IMR-90 (cell line): ENCODE data around the gene ADGRA3. TPM values are rescaled to one million over a fixed set of nuclear protein-coding genes. Genes with fewer than 3 reads are reported as not detected.

Source experiments
- ATAC-seq: fragments of 200-7000 bp; cut with Tn5 transposase; 2 replicates; pipeline ENCODE4 v1.9.1; 2020; ENCODE audit warnings: low read depth, mild to moderate bottlenecking, moderate library complexity
- BruUV-seq: library from RNA; stranded (reverse); fragments of 400-500 nt; replicated peaks from 2 replicates; lab custom pipeline; 2021; lab: Mats Ljungman, UMichigan
- CTCF ChIA-PET: fragments of 300-600 bp; formaldehyde crosslinking; extraction: SDS; loops from one replicate; lab custom pipeline; 2021; ENCODE audit warnings: antibody characterized with exemption; lab: Yijun Ruan, JAX
- POLR2A ChIA-PET: fragments of 300-600 bp; sonication (Branson Sonifier 250); formaldehyde crosslinking; loops from one replicate; lab custom pipeline; 2022; ENCODE audit warnings: antibody characterized with exemption; ENCODE audit not compliant: unreplicated experiment; lab: Charles Lee
- DNase-seq: peaks from one replicate; pipeline ENCODE4 v3.0.0; 2013
- H2AFZ ChIP-seq: replicated peaks from 2 replicates; pipeline ENCODE3; 2013; ENCODE audit warnings: low read length, mild to moderate bottlenecking; ENCODE audit not compliant: poor library complexity
- H2AK5ac ChIP-seq: 2 replicates; pipeline ENCODE4 v1.6.1; 2013; ENCODE audit warnings: low read depth, low read length, inconsistent platforms
- H2AK9ac ChIP-seq: replicated peaks from 2 replicates; pipeline ENCODE3; 2013; ENCODE audit warnings: mild to moderate bottlenecking, low read depth, low read length, moderate library complexity; ENCODE audit not compliant: poor library complexity
- H2BK120ac ChIP-seq: 2 replicates; pipeline ENCODE4 v1.6.1; 2013; ENCODE audit warnings: low read depth, low read length, inconsistent platforms
- H2BK15ac ChIP-seq: 3 replicates; pipeline ENCODE4 v1.6.1; 2013; ENCODE audit warnings: low read depth, low read length, inconsistent platforms
- H2BK20ac ChIP-seq: 2 replicates; pipeline ENCODE4 v1.6.1; 2013; ENCODE audit warnings: low read depth, mild to moderate bottlenecking, inconsistent platforms, low read length, moderate library complexity
- H2BK5ac ChIP-seq: 2 replicates; pipeline ENCODE4 v1.6.1; 2013; ENCODE audit warnings: mild to moderate bottlenecking, low read depth, low read length, inconsistent platforms; ENCODE audit not compliant: poor library complexity, severe bottlenecking
- H3K14ac ChIP-seq: replicated peaks from 2 replicates; pipeline ENCODE4 v1.6.1; 2013; ENCODE audit warnings: low read depth, low read length, inconsistent platforms
- H3K18ac ChIP-seq: 2 replicates; pipeline ENCODE4 v1.6.1; 2013; ENCODE audit warnings: low read depth, low read length, control low read depth
- H3K23ac ChIP-seq: 2 replicates; pipeline ENCODE4 v1.6.1; 2013; ENCODE audit warnings: low read depth, low read length, inconsistent platforms
- H3K27ac ChIP-seq: 2 replicates; pipeline ENCODE4 v1.5.1; 2013; ENCODE audit warnings: mild to moderate bottlenecking, control low read depth, low read length; ENCODE audit not compliant: insufficient read depth
- H3K27me3 ChIP-seq: 2 replicates; pipeline ENCODE4 v1.6.1; 2013; ENCODE audit warnings: low read length; ENCODE audit not compliant: control insufficient read depth, insufficient read depth
- H3K36me3 ChIP-seq: 2 replicates; pipeline ENCODE4 v1.6.1; 2013; ENCODE audit warnings: low read length, mixed read lengths; ENCODE audit not compliant: control insufficient read depth, insufficient read depth
- H3K4ac ChIP-seq: 2 replicates; pipeline ENCODE4 v1.6.1; 2013; ENCODE audit warnings: low read depth, low read length, inconsistent platforms
- H3K4me1 ChIP-seq: 2 replicates; pipeline ENCODE4 v1.6.1; 2013; ENCODE audit warnings: low read length, mixed read lengths; ENCODE audit not compliant: control insufficient read depth, insufficient read depth
- H3K4me2 ChIP-seq: 2 replicates; pipeline ENCODE4 v1.6.1; 2013; ENCODE audit warnings: low read depth, mild to moderate bottlenecking, control low read depth, low read length, moderate library complexity
- H3K4me3 ChIP-seq: 2 replicates; pipeline ENCODE4 v1.5.1; 2013; ENCODE audit warnings: low read depth, mild to moderate bottlenecking, control low read depth, low read length, moderate library complexity; ENCODE audit not compliant: insufficient read depth
- H3K56ac ChIP-seq: 2 replicates; pipeline ENCODE4 v1.6.1; 2013; ENCODE audit warnings: low read length, inconsistent platforms; ENCODE audit not compliant: insufficient read depth; ENCODE audit errors: extremely low read depth
- H3K79me1 ChIP-seq, 2 experiments: 2 replicates each; pipeline ENCODE4 v1.6.1; 2013; ENCODE audit warnings: low read length in 2 of 2, inconsistent platforms in 1 of 2, low read depth in 1 of 2
- H3K9ac ChIP-seq: 2 replicates; pipeline ENCODE4 v1.6.1; 2013; ENCODE audit warnings: low read depth, low read length, control low read depth
- H3K9me1 ChIP-seq: 2 replicates; pipeline ENCODE4 v1.6.1; 2013; ENCODE audit warnings: low read length, inconsistent platforms; ENCODE audit not compliant: insufficient read depth
- H3K9me3 ChIP-seq: 2 replicates; pipeline ENCODE4 v1.6.1; 2013; ENCODE audit warnings: low read length; ENCODE audit not compliant: control insufficient read depth, insufficient read depth
- H4K20me1 ChIP-seq: 2 replicates; pipeline ENCODE4 v1.6.1; 2013; ENCODE audit warnings: low read length, inconsistent platforms; ENCODE audit not compliant: insufficient read depth
- H4K5ac ChIP-seq: 2 replicates; pipeline ENCODE4 v1.6.1; 2013; ENCODE audit warnings: mild to moderate bottlenecking, low read depth, low read length, control low read depth
- H4K8ac ChIP-seq, 2 experiments: 2 replicates each; pipeline ENCODE4 v1.6.1; 2013; ENCODE audit warnings: low read depth in 2 of 2, low read length in 2 of 2, control low read depth in 1 of 2, inconsistent platforms in 1 of 2
- H4K91ac ChIP-seq: 2 replicates; pipeline ENCODE4 v1.6.1; 2013; ENCODE audit warnings: low read depth, low read length, inconsistent platforms; ENCODE audit not compliant: insufficient read depth
- BHLHE40 ChIP-seq: fragments of 150-350 bp; IDR thresholded peaks from 2 replicates; pipeline ENCODE4 v1.6.1; 2016; ENCODE audit warnings: mild to moderate bottlenecking, low read depth, low read length
- CEBPB ChIP-seq: IDR thresholded peaks from 2 replicates; pipeline ENCODE4 v1.6.1; 2012; ENCODE audit warnings: low read depth, low read length, improper control_type of control experiment
- FOS ChIP-seq: fragments of 150-350 bp; IDR thresholded peaks from 2 replicates; pipeline ENCODE4 v1.6.1; 2016; ENCODE audit warnings: low read depth, low read length
- MAFK ChIP-seq: IDR thresholded peaks from 2 replicates; pipeline ENCODE4 v1.6.1; 2012; ENCODE audit warnings: low read depth, low read length, improper control_type of control experiment
- POLR2A ChIP-seq: IDR thresholded peaks from 2 replicates; pipeline ENCODE4 v1.6.1; 2012; ENCODE audit warnings: mild to moderate bottlenecking, low read depth, low read length
- RAD21 ChIP-seq: IDR thresholded peaks from 2 replicates; pipeline ENCODE4 v1.6.1; 2012; ENCODE audit warnings: low read length, improper control_type of control experiment
- RCOR1 ChIP-seq: IDR thresholded peaks from 2 replicates; pipeline ENCODE4 v1.6.1; 2012; ENCODE audit warnings: mild to moderate bottlenecking, low read length, improper control_type of control experiment; ENCODE audit not compliant: insufficient replicate concordance
- WGBS, 2 experiments: methylation state at CpG; one replicate each; pipeline versions ENCODE4 v1.1.5 to v1.1.7; 2013; ENCODE audit warnings: missing lambda C conversion rate in 2 of 2; ENCODE audit not compliant: insufficient read length in 1 of 2; ENCODE audit errors: extremely low coverage in 2 of 2; 5-methylcytosine and 5-hydroxymethylcytosine counted together
- dilution Hi-C: fragments of 300-500 bp; cut with HindIII; formaldehyde crosslinking; loops from one replicate; pipeline ENCODE4 v1.14.3; 2018; ENCODE audit warnings: low sequenced_read_pairs; ENCODE audit not compliant: unreplicated experiment
- in situ Hi-C: fragments of 300-500 bp; cut with MboI; formaldehyde crosslinking; loops from 3 replicates; pipeline ENCODE4 v1.14.3; 2019; ENCODE audit warnings: low sequenced_read_pairs, inconsistent platforms, mixed read lengths
- intact Hi-C: fragments of 100-400 bp; cut with micrococcal nuclease; formaldehyde crosslinking; loops from 2 replicates; pipeline ENCODE4 v1.10.0; 2022
- polyA plus RNA-seq, 3 experiments: library from polyadenylated mRNA; depleted of rRNA; stranded (reverse); fragments of >200 nt; gene quantifications; 2 replicates each; pipeline ENCODE4 v1.2.3, GENCODE V29; 2012; ENCODE audit warnings: low replicate concordance in 1 of 3
- total RNA-seq: library from RNA; depleted of rRNA; stranded (reverse); fragments of >200 nt; gene quantifications from 2 replicates; pipeline ENCODE4 v1.2.3, GENCODE V29; 2012
- TF ChIP-seq, protein P1 (sequence below): conservative IDR thresholded peaks from 2 replicates; pipeline ENCODE4 v1.5.1; 2012; ENCODE audit warnings: mild to moderate bottlenecking, low read depth, low read length, improper control_type of control experiment

ADGRA3 gene
- total and polyA plus RNA-seq, 2 of the 4 experiments (the other 2 are of a cell fraction) = 20.1 to 28.0 TPM

DNA sequence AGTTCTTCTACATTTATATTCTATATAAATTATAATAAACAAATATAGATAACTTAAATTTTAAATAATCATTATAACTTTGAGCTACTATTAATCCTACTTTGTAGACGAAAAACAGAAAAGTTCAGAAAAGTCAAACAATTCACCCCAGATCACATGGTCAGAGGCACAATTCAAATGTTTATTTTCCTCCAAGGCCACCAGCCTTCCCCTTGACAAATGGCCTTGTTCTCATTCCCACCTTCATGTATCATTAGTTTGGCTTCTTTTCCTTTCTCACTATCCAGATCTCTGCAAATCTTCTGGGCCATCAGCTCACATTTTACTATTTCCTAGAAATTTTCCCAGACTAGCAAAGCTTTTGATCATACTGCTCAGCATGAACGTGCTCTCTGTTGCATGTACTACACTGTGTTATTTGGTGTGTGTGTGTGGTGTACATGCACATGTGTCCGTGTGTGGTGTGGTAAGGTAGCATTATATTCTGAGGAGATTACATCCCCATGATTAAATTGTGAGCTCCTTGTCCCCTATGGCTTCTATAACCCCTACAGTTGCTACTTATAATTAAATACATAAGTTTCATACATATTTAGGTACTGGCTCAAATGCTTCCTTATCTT is 61.5 kb downstream of the ADGRA3 start:
- Histone ChIP-seq H2BK5ac (no peak overlapping the region), H3K4ac (no peak overlapping the region), H3K27ac (no peak overlapping the region), H3K9me3 (no peaks in the 10 kb centered on the region), H3K36me3 (no peaks in the 10 kb centered on the region), H3K9me1 (no peaks in the 10 kb centered on the region; the same call in 1 of the 2 replicates), H3K4me3 (no peak overlapping the region), H3K9ac (no peak overlapping the region), H4K8ac (no peak overlapping the region), H2BK15ac (no peak overlapping the region), H3K27me3 (no peaks in the 10 kb centered on the region), H2BK20ac (no peak overlapping the region), H2AFZ (no peak overlapping the region), H4K5ac (no peak overlapping the region), H4K91ac (no peak overlapping the region), H3K4me1 (no peaks in the 10 kb centered on the region), H3K56ac (no peak overlapping the region), H3K14ac (no peak overlapping the region), H3K23ac (no peak overlapping the region), H3K18ac (no peak overlapping the region), H2AK9ac (no peak overlapping the region), H2BK120ac (no peak overlapping the region), H4K20me1 (no peaks in the 10 kb centered on the region), H3K79me1 (no peaks in the 10 kb centered on the region), H2AK5ac (no peak overlapping the region), H3K4me2 (no peak overlapping the region)
- in situ Hi-C loops (no loop called here), intact Hi-C loops (loop anchor here (2.0 kb wide), 1 partner anchor 60 kb away; no protein-coding TSS in a partner anchor), dilution Hi-C loops (no loop called here)
- ATAC-seq (no peak), DNase-seq (no peak)
- BruUV-seq = no TSS peak
- CTCF ChIA-PET = interaction anchor here (0.9 to 1.9 kb wide), 2 partner anchors 9 to 20 kb away, joined by 3 to 7 read pairs; no protein-coding TSS in a partner anchor
- TF ChIP-seq MAFK (no peak), FOS (no peak), CEBPB (no peak), POLR2A (no peak), RCOR1 (no peak), RAD21 (no peak), BHLHE40 (no peak)
- TF ChIP-seq, protein P1, sequence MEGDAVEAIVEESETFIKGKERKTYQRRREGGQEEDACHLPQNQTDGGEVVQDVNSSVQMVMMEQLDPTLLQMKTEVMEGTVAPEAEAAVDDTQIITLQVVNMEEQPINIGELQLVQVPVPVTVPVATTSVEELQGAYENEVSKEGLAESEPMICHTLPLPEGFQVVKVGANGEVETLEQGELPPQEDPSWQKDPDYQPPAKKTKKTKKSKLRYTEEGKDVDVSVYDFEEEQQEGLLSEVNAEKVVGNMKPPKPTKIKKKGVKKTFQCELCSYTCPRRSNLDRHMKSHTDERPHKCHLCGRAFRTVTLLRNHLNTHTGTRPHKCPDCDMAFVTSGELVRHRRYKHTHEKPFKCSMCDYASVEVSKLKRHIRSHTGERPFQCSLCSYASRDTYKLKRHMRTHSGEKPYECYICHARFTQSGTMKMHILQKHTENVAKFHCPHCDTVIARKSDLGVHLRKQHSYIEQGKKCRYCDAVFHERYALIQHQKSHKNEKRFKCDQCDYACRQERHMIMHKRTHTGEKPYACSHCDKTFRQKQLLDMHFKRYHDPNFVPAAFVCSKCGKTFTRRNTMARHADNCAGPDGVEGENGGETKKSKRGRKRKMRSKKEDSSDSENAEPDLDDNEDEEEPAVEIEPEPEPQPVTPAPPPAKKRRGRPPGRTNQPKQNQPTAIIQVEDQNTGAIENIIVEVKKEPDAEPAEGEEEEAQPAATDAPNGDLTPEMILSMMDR = no peak
- POLR2A ChIA-PET = no interaction called here
- WGBS, 2 experiments = no CpG with 5 or more reads among the region's 3 CpGs
